Mesenteric fat pad (tissue), 1 donor: ENCODE measurements around the gene MFSD11. TPM values are rescaled to one million over a fixed set of nuclear protein-coding genes. Genes with fewer than 3 reads are reported as not detected.
A peak's percentile ranks its signal among the peaks of the same experiment; 100 is the strongest.
"Not testable (repeated sequence)": the region's sequence is repeated elsewhere in the genome, so short reads cannot be mapped to it uniquely, and the experiment has no call there.

Source experiments
- DNase-seq: peaks from one replicate; pipeline ENCODE4 v3.0.0-alpha.2; 2020; ENCODE audit warnings: low spot score
- total RNA-seq: library from RNA; stranded (reverse); fragmentation: NEBNext Ultra II Directional; extraction: Animal tissue kit (Norgen Biotek cat#: 25700); gene quantifications from one replicate; pipeline ENCODE4 v1.2.1, GENCODE V29; 2021
- donor health status: DM: yes; HTN: yes; CAD: no.

The MFSD11 gene
- total RNA-seq, 1 donor from 2014 or later = 23.2 TPM

GRCh38 chr17:76707985-76708807, 29.7 kb upstream of the MFSD11 start:
- DNase-seq = no peak

GRCh38 chr17:76709077-76709950, 28.6 kb upstream of the MFSD11 start:
- no peak for DNase-seq

GRCh38 chr17:76709951-76710862, 27.7 kb upstream of the MFSD11 start:
- not testable (repeated sequence) for DNase-seq

- no peak for DNase-seq
Observed at GRCh38 chr17:76710863-76711611, 26.9 kb upstream of the MFSD11 start, which contains the start of gene MXRA7. MXRA7 (minus strand) TSS chr17:76710965; CDS start chr17:76710946, 19 bp downstream.

GRCh38 chr17:76712321-76712720, 25.6 kb upstream of the MFSD11 start:
- DNase-seq = not testable (repeated sequence)

GRCh38 chr17:76713765-76714164, 24.2 kb upstream of the MFSD11 start:
- DNase-seq = no peak

GRCh38 chr17:76714336-76714735, 23.6 kb upstream of the MFSD11 start:
- DNase-seq = no peak

- DNase-seq = no peak
Observed at GRCh38 chr17:76714822-76715495, 23.0 kb upstream of the MFSD11 start.

- no peak for DNase-seq
Observed at GRCh38 chr17:76715496-76715830, 22.5 kb upstream of the MFSD11 start.

- peak; percentile 65 for DNase-seq
Observed at GRCh38 chr17:76716146-76716838, 21.6 kb upstream of the MFSD11 start.

- DNase-seq = peak; percentile 20
Observed at GRCh38 chr17:76716839-76717215, 21.1 kb upstream of the MFSD11 start.

GRCh38 chr17:76718516-76718915, 19.4 kb upstream of the MFSD11 start:
- DNase-seq = peak; percentile 87

- DNase-seq = peak; percentile 77
Observed at GRCh38 chr17:76720211-76720610, 17.7 kb upstream of the MFSD11 start.

GRCh38 chr17:76720941-76721340, 17.0 kb upstream of the MFSD11 start:
- peak; percentile 20 for DNase-seq

- peak; percentile 69 for DNase-seq
Observed at GRCh38 chr17:76721463-76721862, 16.5 kb upstream of the MFSD11 start.

GRCh38 chr17:76722279-76722678, 15.6 kb upstream of the MFSD11 start:
- DNase-seq = no peak

GRCh38 chr17:76722977-76723376, 14.9 kb upstream of the MFSD11 start:
- peak; percentile 28 for DNase-seq

- DNase-seq = peak; percentile 55
Observed at GRCh38 chr17:76723812-76724211, 14.1 kb upstream of the MFSD11 start.

- peak; percentile 93 for DNase-seq
Observed at GRCh38 chr17:76725580-76726230, 12.2 kb upstream of the MFSD11 start.
